Measurements from ENCODE around the gene PRKAR1B.

- TF ChIP-seq CTCF (conservative IDR thresholded peaks at IDR 0.05): no peak
- no peak for TF ChIP-seq EZH2 (IDR thresholded peaks at IDR 0.05; ENCODE audit: low read depth)
These were observed 24.7 kb upstream of the PRKAR1B start for GRCh38 chr7:751826-752225.

Data from PC-9 (cell line).